Mesothelial cell of epicardium (in vitro differentiated cells): ENCODE data around the gene OPCML. TPM values are rescaled to one million over a fixed set of nuclear protein-coding genes. Genes with fewer than 3 reads are reported as not detected.

Experiments used
- DNase-seq, 2 experiments: peaks; one replicate each; pipeline ENCODE4 v3.0.0; 2021; ENCODE audit warnings: low spot score in 2 of 2; ENCODE audit not compliant: unreplicated experiment in 2 of 2
- H3K27ac Mint-ChIP-seq: 2 replicates; pipeline ENCODE4 v1.8.0; 2021; ENCODE audit warnings: mixed read lengths
- H3K27me3 Mint-ChIP-seq: 2 replicates; pipeline ENCODE4 v1.8.0; 2021; ENCODE audit warnings: low read depth, mixed read lengths
- H3K36me3 Mint-ChIP-seq: 2 replicates; pipeline ENCODE4 v1.8.0; 2021; ENCODE audit warnings: mixed read lengths
- H3K4me1 Mint-ChIP-seq: 2 replicates; pipeline ENCODE4 v1.8.0; 2021; ENCODE audit warnings: mixed read lengths
- H3K4me3 Mint-ChIP-seq: 2 replicates; pipeline ENCODE4 v1.8.0; 2021; ENCODE audit warnings: mild to moderate bottlenecking, moderate library complexity, mixed read lengths
- H3K9me3 Mint-ChIP-seq: 2 replicates; pipeline ENCODE4 v1.8.0; 2021; ENCODE audit warnings: mixed read lengths
- total RNA-seq: library from RNA; stranded (reverse); gene quantifications from 3 replicates; pipeline ENCODE4 v1.2.1, GENCODE V29; 2021
- TF ChIP-seq, protein P1 (sequence below): fragments of 200-600 bp; sonication (generic); IDR thresholded peaks from one replicate; pipeline ENCODE4 v1.5.0; 2021; ENCODE audit warnings: antibody characterized with exemption; ENCODE audit not compliant: unreplicated experiment

OPCML gene
- total RNA-seq, 1 donor from 2014 or later = 3.0 TPM

DNA sequence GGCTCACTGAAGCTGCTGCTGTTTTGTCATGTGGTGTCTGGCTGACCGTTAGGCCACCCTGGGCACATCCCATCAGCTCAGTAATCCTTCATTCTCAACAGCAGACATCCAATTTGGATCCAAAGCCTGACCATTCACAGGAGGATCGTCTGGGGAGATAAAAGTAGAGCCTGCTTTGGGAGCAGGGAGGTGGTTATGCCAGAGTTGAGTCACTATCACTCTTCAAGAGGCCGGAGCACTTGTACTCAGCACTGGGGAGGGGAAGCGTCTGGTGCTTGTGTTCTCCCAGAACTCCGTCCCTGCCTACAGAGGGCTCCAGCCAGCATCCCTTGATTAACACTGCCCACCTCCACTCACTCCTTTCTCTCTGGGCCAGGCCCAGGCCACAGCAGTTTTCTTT, 382.6 kb downstream of the OPCML start:
- H3K4me3 Mint-ChIP-seq = no peak overlapping the region
- DNase-seq = no peak
- TF ChIP-seq, protein P1, sequence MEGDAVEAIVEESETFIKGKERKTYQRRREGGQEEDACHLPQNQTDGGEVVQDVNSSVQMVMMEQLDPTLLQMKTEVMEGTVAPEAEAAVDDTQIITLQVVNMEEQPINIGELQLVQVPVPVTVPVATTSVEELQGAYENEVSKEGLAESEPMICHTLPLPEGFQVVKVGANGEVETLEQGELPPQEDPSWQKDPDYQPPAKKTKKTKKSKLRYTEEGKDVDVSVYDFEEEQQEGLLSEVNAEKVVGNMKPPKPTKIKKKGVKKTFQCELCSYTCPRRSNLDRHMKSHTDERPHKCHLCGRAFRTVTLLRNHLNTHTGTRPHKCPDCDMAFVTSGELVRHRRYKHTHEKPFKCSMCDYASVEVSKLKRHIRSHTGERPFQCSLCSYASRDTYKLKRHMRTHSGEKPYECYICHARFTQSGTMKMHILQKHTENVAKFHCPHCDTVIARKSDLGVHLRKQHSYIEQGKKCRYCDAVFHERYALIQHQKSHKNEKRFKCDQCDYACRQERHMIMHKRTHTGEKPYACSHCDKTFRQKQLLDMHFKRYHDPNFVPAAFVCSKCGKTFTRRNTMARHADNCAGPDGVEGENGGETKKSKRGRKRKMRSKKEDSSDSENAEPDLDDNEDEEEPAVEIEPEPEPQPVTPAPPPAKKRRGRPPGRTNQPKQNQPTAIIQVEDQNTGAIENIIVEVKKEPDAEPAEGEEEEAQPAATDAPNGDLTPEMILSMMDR = no peak
- H3K36me3 Mint-ChIP-seq = no peaks in the 10 kb centered on the region
- peaks cover 5% of the 10 kb centered on the region for H3K4me1 Mint-ChIP-seq
- H3K9me3 Mint-ChIP-seq = no peaks in the 10 kb centered on the region
- H3K27ac Mint-ChIP-seq = no peak overlapping the region
- H3K27me3 Mint-ChIP-seq = peaks cover 84% of the 10 kb centered on the region

DNA sequence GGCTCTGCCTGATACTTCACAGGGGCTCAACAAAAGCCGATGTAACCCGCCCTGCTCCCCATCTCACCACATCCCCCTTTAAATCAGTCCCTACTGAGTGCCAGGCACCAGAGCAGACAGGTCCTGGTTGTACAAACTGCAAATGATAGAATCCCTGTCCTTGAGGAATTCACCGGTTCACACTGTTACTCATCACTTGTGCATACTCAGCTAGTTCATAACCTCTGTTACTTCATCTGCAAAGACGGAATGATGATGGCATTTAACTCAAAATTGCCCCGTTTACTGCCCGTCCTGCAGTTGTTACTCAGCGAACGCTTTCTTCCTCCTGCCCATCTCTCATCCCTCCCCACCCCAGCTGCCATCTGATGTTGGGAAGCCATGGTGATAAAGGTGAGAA, 384.7 kb downstream of the OPCML start:
- Mint-ChIP-seq H3K36me3 (no peaks in the 10 kb centered on the region), H3K27ac (no peak overlapping the region), H3K9me3 (no peaks in the 10 kb centered on the region), H3K4me3 (no peak overlapping the region), H3K4me1 (peaks cover 5% of the 10 kb centered on the region), H3K27me3 (peaks cover 87% of the 10 kb centered on the region)
- TF ChIP-seq, protein P1 = no peak
- no peak for DNase-seq

DNA sequence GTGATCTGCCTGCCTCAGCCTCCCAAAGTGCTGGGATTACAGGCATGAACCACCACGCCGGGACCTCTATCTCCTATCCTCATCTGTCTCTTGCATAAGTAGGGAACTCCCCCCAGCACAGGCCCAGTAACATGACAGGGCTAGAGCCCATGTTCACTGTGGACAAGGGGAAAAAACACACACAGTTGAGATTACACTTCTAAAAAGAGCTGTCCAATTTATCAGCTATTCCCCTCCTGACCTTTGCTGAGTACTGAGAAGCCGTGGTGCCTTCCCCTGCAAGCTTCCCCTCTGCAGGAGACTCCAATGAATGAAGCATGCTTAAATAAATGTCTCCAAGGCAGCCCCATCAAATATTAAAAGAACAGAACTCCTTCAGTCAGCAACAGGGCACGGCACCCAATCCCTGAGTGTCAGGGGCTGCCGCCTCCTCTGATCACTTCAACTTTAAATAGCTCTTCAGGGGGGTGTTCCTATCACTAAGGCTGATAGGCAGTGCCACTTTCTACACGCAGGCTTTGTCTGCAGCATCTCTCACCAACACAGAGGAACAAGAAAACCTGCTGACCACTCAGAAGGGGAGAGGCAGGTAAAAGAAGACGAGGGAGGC, 385.5 kb downstream of the OPCML start:
- Mint-ChIP-seq H3K9me3 (no peaks in the 10 kb centered on the region), H3K36me3 (no peaks in the 10 kb centered on the region), H3K4me1 (no peaks in the 10 kb centered on the region), H3K27ac (no peak overlapping the region), H3K4me3 (no peak overlapping the region), H3K27me3 (peaks cover 85% of the 10 kb centered on the region)
- TF ChIP-seq, protein P1 = no peak
- DNase-seq = no peak

DNA sequence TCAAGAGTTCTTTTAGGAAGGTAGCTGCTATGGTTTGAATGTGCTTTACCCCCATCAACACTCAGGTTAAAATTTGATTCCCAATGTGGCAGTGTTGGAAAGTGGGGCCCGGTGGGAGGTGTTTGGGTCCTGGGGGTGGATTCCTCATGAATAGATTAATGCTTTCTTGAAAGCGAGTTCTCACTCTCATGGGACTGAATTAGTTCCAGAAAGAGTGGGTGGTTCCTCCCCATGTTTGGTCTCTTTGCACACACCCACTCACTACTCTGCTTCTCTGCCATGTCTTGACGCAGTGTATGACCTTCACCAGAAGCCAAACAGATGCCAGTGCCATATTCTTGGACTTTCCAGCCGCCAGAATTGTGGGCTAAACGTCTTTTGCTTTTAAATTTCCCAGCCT, 394.4 kb downstream of the OPCML start:
- peaks cover 73% of the 10 kb centered on the region for H3K27me3 Mint-ChIP-seq
- H3K27ac Mint-ChIP-seq = no peak overlapping the region
- H3K9me3 Mint-ChIP-seq = no peaks in the 10 kb centered on the region
- TF ChIP-seq, protein P1 = no peak
- no peaks in the 10 kb centered on the region for H3K4me1 Mint-ChIP-seq
- DNase-seq = no peak
- H3K4me3 Mint-ChIP-seq = no peak overlapping the region
- no peaks in the 10 kb centered on the region for H3K36me3 Mint-ChIP-seq

DNA sequence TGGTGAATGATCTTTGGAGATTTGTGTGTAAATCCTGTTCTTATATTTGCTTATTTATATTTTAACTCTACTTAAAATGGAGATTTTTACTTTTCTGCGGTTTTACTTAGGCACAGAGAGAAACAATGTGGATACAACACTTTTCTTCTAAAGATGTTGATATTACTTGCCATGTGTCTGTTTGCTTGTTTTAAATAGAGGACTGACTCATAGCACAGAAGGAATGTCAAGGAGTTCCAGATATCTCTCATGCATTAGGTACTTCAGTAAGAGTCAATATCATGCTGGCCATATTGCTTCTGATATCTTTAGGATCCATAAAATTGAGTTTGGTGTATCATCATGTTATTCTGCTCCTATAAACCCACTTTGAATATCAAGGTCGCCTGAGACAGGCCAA, 395.0 kb downstream of the OPCML start:
- TF ChIP-seq, protein P1 = no peak
- Mint-ChIP-seq H3K27me3 (peaks cover 75% of the 10 kb centered on the region), H3K4me1 (no peaks in the 10 kb centered on the region), H3K27ac (no peak overlapping the region), H3K36me3 (no peaks in the 10 kb centered on the region), H3K9me3 (no peaks in the 10 kb centered on the region), H3K4me3 (no peak overlapping the region)
- DNase-seq = no peak

DNA sequence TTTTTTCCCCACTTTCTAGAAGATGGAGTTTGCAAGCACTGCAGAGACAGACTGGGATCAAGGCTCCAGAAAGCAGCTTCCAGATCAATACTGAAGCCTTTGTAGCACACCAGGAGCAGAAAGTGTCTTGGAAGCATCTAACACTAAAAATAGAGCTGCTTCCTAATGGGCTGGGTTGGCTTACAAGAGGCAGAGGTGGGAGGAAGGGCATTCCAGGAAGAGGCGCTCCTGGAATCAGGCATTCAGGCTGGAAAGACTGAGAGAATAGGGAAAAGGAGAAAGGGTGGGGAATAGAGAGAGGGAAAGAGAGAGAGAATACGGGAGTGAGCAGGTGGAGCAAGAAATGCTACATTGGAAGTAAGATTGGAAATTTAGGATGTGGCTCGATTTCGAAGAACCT, 395.9 kb downstream of the OPCML start:
- H3K4me3 Mint-ChIP-seq = no peak overlapping the region
- no peaks in the 10 kb centered on the region for H3K4me1 Mint-ChIP-seq
- TF ChIP-seq, protein P1 = no peak
- H3K27ac Mint-ChIP-seq = no peak overlapping the region
- no peaks in the 10 kb centered on the region for H3K36me3 Mint-ChIP-seq
- peaks cover 73% of the 10 kb centered on the region for H3K27me3 Mint-ChIP-seq
- DNase-seq = no peak
- H3K9me3 Mint-ChIP-seq = no peaks in the 10 kb centered on the region
